Inferior parietal cortex (tissue), 1 donor: ENCODE measurements around the gene AIRE.

Experiments
- DNase-seq: peaks from one replicate; pipeline ENCODE4 v3.0.0-alpha.2; 2016; ENCODE audit errors: extremely low spot score

The AIRE gene

DNA sequence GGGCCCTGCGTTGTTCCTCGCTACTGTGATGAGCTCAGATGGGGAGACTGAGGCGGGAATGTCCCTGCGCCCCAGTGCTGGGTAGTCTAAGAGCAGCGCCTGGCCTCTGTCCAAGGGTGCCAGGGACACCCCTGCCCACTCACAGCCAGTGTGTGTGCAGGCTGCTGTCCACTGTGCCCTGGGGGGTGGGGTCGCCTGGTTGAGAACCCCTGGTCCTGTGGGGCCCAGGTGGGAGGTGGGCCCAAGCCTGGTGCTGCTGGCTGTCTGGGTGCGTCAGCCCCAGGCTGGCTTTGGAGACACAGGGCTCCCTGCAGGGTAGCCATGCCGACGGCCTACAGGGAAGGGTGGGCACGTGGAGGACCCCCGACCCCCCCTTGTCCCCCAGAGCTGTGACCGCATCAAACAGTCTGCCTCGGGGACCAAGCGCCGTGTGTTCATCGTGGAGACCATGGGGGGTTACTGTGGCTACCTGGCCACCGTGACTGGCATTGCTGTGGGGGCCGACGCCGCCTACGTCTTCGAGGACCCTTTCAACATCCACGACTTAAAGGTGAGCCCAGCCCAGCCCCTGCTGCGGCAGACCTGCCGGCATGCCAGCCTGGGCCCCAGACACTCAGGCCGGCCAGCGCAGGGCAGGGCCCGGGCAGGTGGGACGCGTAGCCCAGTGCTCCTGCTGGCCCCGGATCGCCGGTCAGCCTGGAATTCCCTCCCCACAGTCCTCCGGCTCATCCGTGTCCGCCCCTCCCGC, 38.6 kb downstream of the AIRE start:
- no peak for DNase-seq

DNA sequence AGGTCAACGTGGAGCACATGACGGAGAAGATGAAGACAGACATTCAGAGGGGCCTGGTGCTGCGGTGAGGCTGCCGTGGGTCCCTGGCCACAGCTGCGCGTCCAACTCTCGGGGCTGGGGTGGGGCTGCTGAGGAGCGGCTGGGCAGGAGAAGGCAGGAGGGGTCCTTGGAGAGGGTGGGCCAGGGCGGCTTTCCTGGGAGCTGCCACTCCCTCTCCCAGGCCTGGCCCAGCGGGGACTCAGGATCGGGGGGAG, 39.1 kb downstream of the AIRE start:
- DNase-seq = no peak

DNA sequence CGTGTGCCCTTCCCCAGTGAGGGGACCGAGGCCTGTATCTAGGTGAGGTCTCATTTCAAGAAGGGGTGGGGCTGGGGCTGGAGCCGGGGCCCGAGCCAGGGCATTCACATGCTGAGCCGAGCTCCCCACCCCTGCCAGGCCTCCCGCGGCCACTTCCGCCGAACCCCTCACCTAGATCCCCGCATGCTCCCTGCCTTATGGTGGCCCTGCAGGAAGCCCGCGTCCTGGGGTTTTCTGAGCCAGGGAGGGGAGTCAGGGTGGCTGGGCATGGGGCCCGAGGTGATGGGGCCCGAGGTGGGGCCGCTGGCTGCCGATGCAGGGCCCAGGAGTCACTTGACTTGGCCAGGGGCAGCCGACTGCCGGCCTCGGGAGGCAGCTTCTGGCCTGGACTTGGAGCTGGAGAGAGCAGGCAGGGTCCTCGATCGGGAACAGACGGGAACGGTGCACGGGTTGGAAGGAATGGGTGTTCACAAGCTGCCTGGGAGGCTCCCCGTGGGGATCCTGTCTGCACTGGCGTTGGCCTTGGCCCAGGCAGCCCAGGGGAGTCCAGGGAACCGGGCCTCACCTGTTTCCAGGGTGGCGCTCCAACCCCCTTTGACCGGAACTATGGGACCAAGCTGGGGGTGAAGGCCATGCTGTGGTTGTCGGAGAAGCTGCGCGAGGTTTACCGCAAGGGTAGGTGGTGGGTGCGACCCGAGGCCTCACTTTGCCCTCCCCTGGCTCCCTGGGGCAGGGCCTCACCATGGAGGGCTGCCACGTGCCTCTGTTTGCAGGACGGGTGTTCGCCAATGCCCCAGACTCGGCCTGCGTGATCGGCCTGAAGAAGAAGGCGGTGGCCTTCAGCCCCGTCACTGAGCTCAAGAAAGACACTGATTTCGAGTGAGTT, 40.0 kb downstream of the AIRE start:
- DNase-seq = no peak

DNA sequence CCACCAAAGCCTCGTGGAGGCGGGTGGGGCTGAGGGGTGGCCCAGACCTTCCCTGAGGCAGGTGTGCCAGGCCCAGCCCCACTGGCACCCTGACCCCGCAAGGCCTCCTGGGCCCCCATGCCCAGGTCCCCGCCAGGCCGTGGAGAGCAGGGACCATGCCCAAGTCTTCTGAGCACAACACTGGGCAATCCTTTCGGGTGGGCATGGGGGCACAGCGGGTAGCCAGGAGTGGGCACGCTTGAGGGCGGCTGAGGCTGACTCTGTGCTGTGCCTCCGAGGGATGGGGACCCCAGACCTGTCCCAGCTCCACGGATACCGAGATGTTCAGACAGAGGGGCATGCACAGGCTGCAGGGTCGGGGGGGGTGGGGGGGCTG, 40.6 kb downstream of the AIRE start:
- DNase-seq = no peak

DNA sequence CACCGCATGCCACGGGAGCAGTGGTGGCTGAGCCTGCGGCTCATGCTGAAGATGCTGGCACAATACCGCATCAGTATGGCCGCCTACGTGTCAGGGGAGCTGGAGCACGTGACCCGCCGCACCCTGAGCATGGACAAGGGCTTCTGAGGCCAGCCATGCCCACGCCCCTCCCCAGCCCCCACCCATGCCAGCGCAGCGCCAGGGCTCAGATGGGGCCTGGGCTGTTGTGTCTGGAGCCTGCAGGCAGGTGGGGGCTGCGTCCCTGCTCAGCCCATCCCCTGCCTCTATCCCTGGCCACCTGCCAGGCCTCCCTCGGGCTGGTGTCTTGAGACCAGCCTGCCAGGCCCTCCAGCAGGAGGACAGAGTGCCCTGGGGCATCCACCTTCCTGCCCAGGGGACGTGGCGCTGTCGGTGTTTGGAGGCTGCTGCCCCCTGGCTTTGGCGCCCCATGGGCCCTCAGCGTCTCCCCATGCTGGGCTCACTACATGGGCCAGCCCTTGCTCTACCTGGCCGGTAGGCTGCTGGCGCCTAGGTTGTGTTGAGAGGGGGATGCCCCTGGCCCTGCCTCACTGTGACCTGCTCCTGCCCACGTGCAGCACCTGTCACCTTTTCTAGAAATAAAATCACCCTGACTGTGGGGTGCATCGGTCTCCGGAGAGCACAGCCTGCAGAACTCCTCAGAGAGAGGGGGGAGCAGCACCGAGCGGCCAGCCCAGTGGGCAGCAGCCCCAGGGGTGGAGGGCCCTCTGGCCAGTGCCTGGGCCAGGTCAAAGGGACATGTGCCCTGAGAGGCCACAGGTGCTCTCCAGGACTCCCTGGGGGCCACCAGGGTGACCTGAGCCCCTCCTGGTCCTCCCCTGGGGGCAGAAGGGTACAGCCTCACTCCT, 41.3 kb downstream of the AIRE start:
- DNase-seq = no peak

DNA sequence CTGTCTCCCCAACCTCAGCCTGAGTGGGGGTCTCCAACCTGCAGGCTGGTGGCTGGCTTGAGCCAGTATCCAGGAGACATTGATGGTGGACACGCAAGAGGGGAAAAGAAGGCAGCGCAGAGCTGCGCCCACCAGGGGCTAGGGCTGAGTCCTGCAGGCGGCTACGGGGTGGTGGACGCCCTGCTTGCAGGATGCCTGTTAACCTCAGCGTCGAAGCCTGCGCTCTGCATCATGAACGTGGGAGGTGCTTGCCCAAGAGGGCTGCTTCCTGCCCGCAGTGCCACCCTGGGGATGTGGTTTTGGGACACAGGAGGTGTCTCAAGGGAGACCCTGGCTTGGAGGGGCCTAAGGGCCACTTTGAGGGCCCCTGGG, 41.9 kb downstream of the AIRE start:
- no peak for DNase-seq

DNA sequence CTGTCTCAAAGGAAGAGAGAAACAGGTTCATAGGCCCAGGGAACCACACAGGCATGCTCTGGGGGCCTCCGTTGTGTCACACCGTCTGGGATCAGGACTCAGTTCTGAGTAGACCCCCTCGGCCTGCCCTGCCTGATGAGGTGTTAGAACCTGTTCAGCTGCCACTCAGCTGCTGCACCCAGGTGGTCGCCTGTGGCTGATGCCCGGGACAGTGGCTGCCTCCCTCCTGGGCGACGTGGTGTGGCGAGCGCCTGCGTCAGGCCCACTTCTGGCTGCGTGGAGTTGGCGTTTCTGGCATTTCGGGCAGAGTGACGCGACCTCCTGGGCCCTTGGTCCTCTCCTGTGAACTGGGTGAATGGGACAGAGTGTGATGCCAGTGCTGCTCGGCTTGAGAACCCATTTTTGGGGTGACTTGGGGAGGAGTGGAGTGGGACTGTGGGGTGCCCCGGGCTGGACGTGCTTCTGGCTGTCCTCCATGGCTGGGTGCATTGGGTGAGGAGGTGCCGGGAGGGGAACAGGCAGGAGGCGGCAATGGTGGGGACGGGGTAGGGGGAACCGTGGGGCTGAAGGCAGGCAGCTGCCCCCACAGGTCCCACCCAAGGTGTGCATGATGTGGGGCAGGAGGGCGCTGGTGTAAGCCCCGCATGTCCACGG, 42.7 kb downstream of the AIRE start:
- no peak for DNase-seq

DNA sequence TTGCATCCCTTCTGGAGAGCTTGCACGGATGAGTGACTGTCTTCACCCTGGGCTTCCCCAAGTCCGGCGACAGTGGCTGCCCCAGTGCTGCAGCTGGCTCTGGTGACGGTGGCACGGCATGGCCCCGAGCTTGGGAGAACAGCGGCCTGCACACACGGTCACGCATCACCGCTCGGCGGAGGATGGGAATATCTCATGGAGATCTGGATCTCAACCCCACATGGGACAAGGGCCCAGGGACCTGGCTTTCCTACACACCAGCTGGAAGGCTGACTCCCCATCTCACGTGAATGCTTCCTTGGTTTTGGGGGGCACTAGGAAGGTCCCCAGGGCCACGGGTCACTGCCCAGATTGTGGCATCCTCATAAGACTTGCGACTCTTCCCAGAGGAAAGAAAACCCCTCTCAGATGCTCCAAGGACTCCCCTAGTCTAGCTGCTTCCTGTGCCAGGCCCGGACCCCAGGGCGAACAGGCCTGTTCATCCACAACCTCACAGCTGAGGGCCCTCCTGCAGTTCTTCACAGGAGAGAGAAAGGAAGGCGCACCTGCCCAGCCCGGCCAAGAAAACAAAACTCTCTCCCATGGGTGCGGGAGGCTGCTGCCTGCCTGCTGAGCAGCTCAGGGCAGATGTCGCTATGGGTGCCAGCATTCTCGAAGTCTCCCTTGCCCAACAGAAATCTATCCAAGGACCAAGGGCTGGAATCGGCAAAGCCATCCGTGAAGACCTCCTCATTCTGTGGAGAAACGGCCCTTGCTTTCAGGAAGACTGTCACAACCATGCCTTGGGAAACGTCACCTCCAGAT, 43.6 kb downstream of the AIRE start:
- DNase-seq = no peak

DNA sequence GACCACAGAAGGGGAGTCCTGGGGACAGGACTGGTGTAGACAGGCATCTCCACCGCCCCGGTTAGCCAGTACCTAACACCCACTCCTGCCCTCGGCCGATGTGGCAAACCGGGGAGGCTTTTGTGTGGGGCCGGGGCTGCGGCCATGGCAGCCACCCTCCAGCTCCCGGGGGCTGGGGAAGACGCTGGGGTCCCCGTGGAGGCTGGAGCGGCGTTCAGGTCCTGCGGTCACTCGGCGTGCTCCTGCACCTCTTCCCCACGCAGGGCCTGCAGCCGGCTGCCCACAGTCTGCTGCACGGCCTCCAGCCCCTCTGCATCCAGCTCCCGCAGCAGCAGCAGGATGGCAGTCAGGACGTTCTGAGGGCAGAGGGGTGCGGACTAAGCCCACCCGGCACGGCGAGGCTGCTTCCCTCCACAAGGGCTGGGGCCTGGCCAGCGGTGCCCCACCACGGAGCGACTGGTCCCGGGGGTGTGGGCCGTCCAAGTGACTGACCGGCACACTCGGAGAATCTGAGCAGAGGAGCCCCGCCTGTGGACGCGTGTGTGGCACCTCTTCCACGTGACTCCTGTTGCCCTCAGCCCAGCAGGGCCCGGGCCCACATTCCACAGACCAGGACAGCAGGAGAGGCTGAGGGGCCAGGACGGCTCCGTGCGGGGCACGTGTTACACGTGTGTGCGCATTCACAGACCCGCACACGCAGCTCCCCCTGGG, 44.5 kb downstream of the AIRE start:
- no peak for DNase-seq

DNA sequence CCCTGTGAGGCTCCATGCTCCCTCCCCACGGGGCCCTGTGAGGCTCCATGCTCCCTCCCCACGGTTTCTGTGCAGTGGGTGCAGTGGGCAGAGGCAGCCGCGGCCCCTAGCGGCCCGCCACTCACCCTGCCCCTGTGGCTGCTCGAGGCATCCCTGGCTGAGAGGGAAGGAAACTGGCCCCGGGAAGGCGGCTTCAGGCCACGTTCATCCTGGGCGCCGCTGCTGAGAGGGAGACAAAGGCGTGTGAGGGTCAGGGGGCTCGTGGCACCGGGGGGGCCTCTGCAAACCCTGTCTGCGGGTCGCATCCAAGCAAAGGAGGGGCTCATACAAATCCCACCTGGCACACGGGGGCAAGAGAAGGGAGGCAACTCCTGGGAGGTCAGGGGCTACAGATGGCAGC, 45.0 kb downstream of the AIRE start:
- DNase-seq = no peak

DNA sequence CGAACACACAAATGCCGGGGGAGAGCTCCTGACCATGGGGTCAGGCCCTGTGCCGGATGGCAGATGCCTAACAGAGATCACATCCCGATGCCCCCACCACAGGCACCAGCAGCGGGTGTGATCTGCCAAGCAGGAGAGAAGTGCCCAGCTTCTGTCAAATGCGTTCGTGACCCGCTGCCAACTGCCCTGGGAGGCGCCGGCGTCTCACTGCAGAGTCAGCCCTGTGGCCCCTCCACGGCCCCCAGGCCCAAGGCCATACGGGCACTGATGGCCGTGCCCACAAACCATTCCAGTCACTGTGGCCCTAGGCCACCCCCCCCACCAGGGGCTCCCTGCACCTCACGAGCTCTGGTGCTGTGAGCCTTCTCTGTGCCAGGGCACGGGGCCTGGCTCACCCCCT, 45.5 kb downstream of the AIRE start:
- DNase-seq = no peak

DNA sequence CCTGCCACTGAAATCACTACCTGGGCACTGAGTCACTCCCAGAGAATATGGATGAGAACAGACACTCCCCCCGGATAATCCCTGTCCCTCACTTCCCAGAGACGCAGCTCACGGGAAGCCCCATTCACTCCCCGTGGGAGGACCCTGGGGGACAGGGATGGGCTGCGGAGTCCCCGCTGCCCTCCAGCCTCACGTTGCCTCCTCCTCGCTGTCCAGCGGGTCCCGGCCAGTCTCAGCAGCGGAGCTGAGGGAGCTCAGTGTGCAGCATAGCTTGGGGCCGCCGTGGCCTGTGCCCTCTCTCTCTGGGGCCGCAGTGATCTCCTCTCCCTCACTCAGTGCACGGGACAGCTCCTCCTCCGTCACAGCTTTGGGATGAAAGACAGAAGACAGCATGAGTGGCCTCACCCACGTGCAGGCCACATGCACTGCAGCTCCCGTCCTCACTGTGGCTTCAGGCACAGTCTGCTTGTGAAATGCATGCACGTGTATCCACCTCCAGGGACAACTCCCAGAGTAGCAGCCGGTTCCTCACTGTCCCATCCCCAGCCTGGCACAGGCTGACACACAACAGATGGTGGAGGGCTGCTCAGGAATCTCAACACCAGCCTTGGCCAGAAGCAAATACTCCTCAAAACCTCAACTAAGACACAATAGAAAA, 46.1 kb downstream of the AIRE start:
- no peak for DNase-seq

DNA sequence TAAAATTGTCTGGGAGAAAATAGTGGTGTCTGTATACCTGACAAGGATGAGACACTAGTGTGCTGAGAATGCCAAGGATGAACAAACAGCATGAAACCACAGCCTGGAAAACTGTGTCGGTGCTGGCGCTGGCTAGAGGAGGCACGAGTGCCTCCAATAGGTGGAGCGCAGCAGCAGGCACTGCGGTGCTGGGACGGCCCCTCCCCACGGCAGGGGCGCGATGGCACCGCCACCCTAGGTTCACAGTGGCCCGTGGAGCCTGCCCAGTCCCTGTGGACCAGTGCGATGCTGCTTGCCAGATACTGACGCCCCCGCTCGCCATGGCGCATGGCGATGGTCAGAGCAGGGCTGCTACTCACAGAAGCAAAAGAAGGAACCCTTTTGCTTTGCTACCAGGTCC, 46.7 kb downstream of the AIRE start:
- no peak for DNase-seq

DNA sequence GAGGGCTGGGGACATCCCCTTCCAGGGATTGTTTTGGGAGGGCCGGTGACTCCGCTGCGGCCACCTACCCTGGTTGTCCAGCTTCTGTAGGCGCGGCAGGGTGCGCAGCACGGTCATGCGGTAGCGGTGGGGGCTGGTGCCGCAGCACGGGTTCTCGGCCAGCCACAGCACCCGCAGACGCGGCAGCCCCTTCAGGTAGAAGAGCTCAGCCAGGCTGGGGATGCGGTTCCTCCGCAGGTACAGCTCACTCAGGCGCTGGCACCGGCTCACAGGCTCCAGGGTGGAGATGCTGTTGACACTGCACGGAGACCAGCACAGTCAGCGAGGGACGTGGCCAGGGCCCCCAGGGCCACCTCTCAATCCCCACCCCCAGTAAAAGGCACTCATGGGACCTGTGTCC, 47.3 kb downstream of the AIRE start:
- DNase-seq = no peak

DNA sequence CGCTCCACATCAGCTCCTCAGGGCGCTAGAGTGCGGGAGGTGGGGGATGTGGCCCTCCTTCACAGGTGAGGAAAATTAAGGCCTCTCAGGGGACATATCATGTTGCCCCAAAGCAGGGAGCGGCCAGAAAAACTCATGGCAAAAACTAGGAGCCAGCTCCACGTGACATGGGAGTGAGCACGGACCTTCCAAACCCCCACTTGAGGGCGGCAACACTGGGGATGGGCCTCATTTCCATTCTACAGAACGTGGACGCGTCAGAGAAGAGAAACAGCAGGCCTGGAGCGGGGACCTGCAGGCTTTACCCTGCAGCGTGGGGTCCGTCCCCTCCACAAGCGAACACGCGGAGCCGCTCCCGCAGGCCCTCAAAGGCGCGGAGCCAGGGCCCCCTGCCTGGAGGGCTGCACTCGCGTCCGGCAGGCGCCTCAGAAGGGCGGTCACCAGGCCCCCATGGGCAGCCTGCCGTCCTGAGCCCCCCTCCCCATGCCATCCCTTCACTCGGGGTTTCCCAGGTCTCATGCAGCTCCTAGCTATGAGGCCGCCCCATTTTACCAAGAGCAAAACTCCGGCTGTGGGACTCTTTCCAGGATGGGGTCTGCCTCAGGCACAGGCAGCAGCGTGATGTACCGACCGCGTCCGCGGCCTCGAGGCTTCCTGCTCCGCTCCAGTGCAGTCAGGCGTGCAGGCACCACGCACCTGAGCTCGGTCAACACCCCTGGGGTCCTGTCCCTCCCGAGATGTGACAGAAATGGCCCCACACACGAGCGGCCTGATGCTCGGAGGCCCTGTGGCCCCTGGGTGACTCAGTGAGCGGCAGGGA, 48.0 kb downstream of the AIRE start:
- no peak for DNase-seq

DNA sequence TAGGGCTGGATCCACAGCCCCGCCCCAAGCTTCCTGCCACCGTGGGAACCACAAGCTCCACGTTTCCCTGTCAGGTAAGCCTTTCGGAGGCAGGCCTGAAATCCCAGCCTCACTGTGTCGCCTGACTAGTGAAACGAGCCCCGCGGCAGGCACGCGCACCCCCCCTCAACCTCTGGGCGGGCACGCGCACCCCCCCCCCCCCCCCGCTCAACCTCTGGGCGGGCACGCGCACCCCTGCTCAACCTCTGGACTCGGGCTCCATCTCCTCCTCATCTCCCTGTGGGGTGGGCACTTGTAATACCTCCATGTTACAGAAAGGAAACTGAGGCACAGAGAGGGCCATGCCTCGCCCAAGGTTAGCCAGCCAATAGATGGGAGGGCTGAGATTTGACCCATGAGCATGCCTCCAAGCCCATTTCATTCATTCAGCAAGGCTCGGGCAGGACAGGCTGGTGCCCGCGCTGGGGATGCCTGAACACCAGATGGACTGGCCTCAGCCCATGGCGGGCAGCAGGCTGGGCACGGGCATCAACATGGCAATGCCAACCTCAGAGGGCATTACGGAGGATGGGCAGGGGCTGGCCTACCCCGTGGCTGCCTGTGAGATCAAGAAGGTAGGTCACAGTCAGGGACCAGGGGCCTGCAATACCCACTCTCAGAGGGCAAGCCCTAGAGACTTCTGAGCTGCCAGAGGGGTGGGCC, 48.8 kb downstream of the AIRE start:
- DNase-seq = no peak

DNA sequence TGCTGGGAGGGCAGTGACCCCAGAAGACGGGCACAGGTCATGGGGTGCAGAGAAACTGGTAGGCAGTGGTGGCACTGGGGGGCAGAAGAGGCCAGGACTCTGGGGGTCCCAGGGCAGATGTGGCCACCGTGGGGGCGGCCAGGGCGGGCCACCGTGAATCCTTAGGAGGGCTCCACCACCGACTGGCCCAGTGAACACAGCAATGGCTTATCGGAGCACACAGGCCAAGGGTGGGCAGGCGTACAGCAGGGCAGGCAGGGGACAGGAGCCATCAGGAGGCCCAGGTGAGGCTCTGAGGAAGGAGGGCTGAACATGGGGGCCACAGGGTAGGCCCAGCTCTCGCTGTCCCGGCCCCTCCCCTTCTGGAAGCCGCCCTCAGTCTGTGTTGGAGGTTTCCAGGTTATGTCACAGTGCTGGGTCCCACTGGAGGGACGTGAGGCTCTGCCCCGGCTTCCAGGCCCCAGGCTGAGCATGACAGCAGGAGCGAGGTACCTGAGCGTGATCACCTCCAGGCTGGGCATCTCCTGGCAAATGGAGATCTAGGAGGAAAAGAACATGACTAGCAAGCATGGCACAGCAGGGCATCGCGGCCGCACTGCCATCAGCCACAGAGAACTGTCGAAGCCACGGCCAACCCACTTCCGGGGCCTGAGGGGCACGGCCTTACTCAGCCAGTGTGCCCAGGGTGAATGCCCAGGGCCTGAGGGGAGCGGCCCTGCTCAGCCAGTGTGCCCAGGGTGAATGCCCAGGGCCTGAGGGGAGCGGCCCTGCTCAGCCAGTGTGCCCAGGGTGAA, 49.8 kb downstream of the AIRE start:
- DNase-seq = no peak

DNA sequence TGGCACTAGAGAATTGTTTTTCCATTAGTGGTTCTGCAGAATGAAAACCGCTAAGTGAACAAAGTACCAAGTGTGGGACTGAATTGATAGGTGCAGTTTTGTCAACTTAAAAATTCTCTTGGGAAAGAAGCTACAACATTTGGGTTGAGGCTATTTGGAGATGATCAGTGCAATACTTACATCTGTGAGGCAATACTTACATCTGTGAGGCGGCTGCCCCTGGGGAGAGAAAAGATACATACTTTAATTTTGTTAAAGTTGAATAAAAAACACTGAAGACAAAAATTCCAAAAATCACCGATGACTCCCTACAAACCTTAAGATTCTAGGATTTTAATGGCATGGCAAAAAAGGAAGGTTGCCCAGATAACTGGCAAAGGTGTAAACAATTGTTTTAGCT, 51.8 kb downstream of the AIRE start:
- DNase-seq = no peak
